A549 (cell line): ENCODE data around the gene LGR4. TPM values are rescaled to one million over a fixed set of nuclear protein-coding genes. Genes with fewer than 3 reads are reported as not detected.
A peak's percentile ranks its signal among the peaks of the same experiment; 100 is the strongest.

Source experiments
- ATAC-seq, 2 experiments: fragments of 200-7000 bp in 1 of 2; fragments of >200 bp in 1 of 2; cut with Nextera tagmentation in 1 of 2; cut with Tn5 transposase in 1 of 2; 3 replicates each; pipeline versions ENCODE4 v1.8.0 to v1.9.1; 2018 to 2020; ENCODE audit warnings: mild to moderate bottlenecking in 1 of 2, moderate library complexity in 1 of 2
- CTCF ChIA-PET: fragments of 300-600 bp; sonication (Branson Sonifier 250); formaldehyde crosslinking; extraction: SDS; loops from one replicate; lab custom pipeline; 2021; ENCODE audit warnings: antibody characterized with exemption, inconsistent platforms; lab: Yijun Ruan, JAX
- POLR2A ChIA-PET: fragments of 350-600 bp; formaldehyde crosslinking; extraction: SDS; loops from one replicate; lab custom pipeline; 2021; ENCODE audit warnings: antibody characterized with exemption, inconsistent platforms; lab: Yijun Ruan, JAX
- DNase-seq, 2 experiments: peaks; one replicate each; pipeline versions ENCODE4 v3.0.0 to v3.0.0-alpha.2; 2011 to 2016; ENCODE audit warnings: low read depth in 1 of 2, low spot score in 1 of 2
- FAIRE-seq: peaks from 2 replicates; lab custom pipeline; 2011; peaks lifted over from hg19 to GRCh38; lab: Jason Lieb, UNC
- H3K27ac ChIP-seq, 2 experiments: fragments of >200 bp; sonication (Bioruptor Twin); formaldehyde crosslinking; 3 replicates each; pipeline ENCODE4 v1.5.1; 2016 to 2017
- H3K4me1 ChIP-seq: fragments of >200 bp; sonication (Bioruptor Twin); formaldehyde crosslinking; 3 replicates; pipeline ENCODE4 v1.6.1; 2016
- H3K4me2 ChIP-seq: fragments of >200 bp; sonication (Bioruptor Twin); formaldehyde crosslinking; 3 replicates; pipeline ENCODE4 v1.6.1; 2016
- H3K4me3 ChIP-seq: fragments of >200 bp; sonication (Bioruptor Twin); formaldehyde crosslinking; 3 replicates; pipeline ENCODE4 v1.5.1; 2016
- H3K9me3 ChIP-seq: fragments of >200 bp; sonication (Bioruptor Twin); formaldehyde crosslinking; 3 replicates; pipeline ENCODE4 v1.6.1; 2016
- BCL3 ChIP-seq: fragments of >200 bp; sonication (Bioruptor Twin); formaldehyde crosslinking; IDR thresholded peaks from 3 replicates; pipeline ENCODE4 v1.6.1; 2016
- CBX2 ChIP-seq: fragments of 200-600 bp; sonication (generic); IDR thresholded peaks from 2 replicates; pipeline ENCODE4 v1.6.1; 2016; ENCODE audit warnings: low read depth, mild to moderate bottlenecking, borderline replicate concordance
- CHD2 ChIP-seq: fragments of 150-350 bp; IDR thresholded peaks from 2 replicates; pipeline ENCODE4 v1.6.1; 2014; ENCODE audit warnings: low read length; ENCODE audit not compliant: partially characterized antibody
- E2F6 ChIP-seq: IDR thresholded peaks from 2 replicates; pipeline ENCODE4 v1.6.1; 2012; ENCODE audit warnings: low read depth, borderline replicate concordance
- EP300 ChIP-seq, 2 experiments: fragments of >200 bp; sonication (Bioruptor Twin); formaldehyde crosslinking; IDR thresholded peaks; 2 replicates in 1 of 2; 3 replicates in 1 of 2; pipeline ENCODE4 v1.6.1; 2016 to 2017
- ESRRA ChIP-seq: fragments of 150-350 bp; IDR thresholded peaks from 2 replicates; pipeline ENCODE4 v1.6.1; 2014; ENCODE audit warnings: mild to moderate bottlenecking, low read length, borderline replicate concordance
- FOSB ChIP-seq: fragments of 250-450 bp; sonication (Bioruptor Pico); IDR thresholded peaks from 2 replicates; pipeline ENCODE4 v1.5.0; 2020; ENCODE audit warnings: mild to moderate bottlenecking, moderate library complexity
- GATA3 ChIP-seq: IDR thresholded peaks from 2 replicates; pipeline ENCODE4 v1.6.1; 2012; ENCODE audit warnings: borderline replicate concordance
- HDAC2 ChIP-seq: fragments of 200-600 bp; sonication (generic); IDR thresholded peaks from 2 replicates; pipeline ENCODE4 v1.6.1; 2016
- HMGXB4 ChIP-seq: fragments of 250-450 bp; sonication (Bioruptor Pico); IDR thresholded peaks from 2 replicates; pipeline ENCODE4 v1.5.0; 2021; ENCODE audit warnings: mild to moderate bottlenecking, moderate library complexity, borderline replicate concordance
- JUN ChIP-seq, 2 experiments: fragments of >200 bp; sonication (Bioruptor Twin); formaldehyde crosslinking; IDR thresholded peaks; 2 replicates in 1 of 2; 3 replicates in 1 of 2; pipeline ENCODE4 v1.6.1; 2016 to 2017
- JUNB ChIP-seq: fragments of >200 bp; sonication (Bioruptor Twin); formaldehyde crosslinking; IDR thresholded peaks from 2 replicates; pipeline ENCODE4 v1.6.1; 2016
- KDM5A ChIP-seq: fragments of 200-600 bp; sonication (generic); IDR thresholded peaks from 2 replicates; pipeline ENCODE4 v1.6.1; 2016; ENCODE audit warnings: antibody characterized with exemption, mild to moderate bottlenecking
- MAX ChIP-seq: IDR thresholded peaks from 2 replicates; pipeline ENCODE4 v1.6.1; 2012
- MAZ ChIP-seq: fragments of 150-350 bp; IDR thresholded peaks from 2 replicates; pipeline ENCODE4 v1.6.1; 2014; ENCODE audit warnings: antibody characterized with exemption, low read depth, low read length, borderline replicate concordance
- NPAS2 ChIP-seq: fragments of 250-450 bp; sonication (Bioruptor Pico); IDR thresholded peaks from 2 replicates; pipeline ENCODE4 v1.8.0; 2022; ENCODE audit warnings: mild to moderate bottlenecking, moderate library complexity, borderline replicate concordance
- PHF8 ChIP-seq: fragments of 200-600 bp; sonication (generic); IDR thresholded peaks from 2 replicates; pipeline ENCODE4 v1.6.1; 2016; ENCODE audit warnings: low read depth, mild to moderate bottlenecking, antibody characterized with exemption, moderate library complexity, borderline replicate concordance
- RAD21 ChIP-seq, 2 experiments: fragments of >200 bp in 1 of 2; sonication (Bioruptor Twin) in 1 of 2; formaldehyde crosslinking in 1 of 2; IDR thresholded peaks in 1 of 2; conservative IDR thresholded peaks in 1 of 2; 2 replicates in 1 of 2; 3 replicates in 1 of 2; pipeline ENCODE4 v1.6.1; 2012 to 2018; ENCODE audit warnings: inconsistent platforms in 1 of 2
- RARB ChIP-seq: fragments of 250-450 bp; sonication (Bioruptor Pico); IDR thresholded peaks from 2 replicates; pipeline ENCODE4 v1.8.0; 2021; ENCODE audit warnings: mild to moderate bottlenecking, moderate library complexity
- RFX5 ChIP-seq: fragments of 450-650 bp; IDR thresholded peaks from 2 replicates; pipeline ENCODE4 v1.7.1; 2014; ENCODE audit warnings: antibody characterized with exemption, mild to moderate bottlenecking, moderate library complexity
- RNF2 ChIP-seq: fragments of 200-600 bp; sonication (generic); IDR thresholded peaks from 2 replicates; pipeline ENCODE4 v1.6.1; 2016; ENCODE audit warnings: low read depth, mild to moderate bottlenecking, antibody characterized with exemption, moderate library complexity, borderline replicate concordance
- SMC3 ChIP-seq: fragments of >200 bp; sonication (Bioruptor Twin); formaldehyde crosslinking; IDR thresholded peaks from 3 replicates; pipeline ENCODE4 v1.6.1; 2018; ENCODE audit warnings: inconsistent platforms
- SREBF2 ChIP-seq: fragments of 450-650 bp; IDR thresholded peaks from 2 replicates; pipeline ENCODE4 v1.6.1; 2014; ENCODE audit warnings: mild to moderate bottlenecking, moderate library complexity
- TFCP2L1 ChIP-seq: fragments of 250-450 bp; sonication (Bioruptor Pico); IDR thresholded peaks from 2 replicates; pipeline ENCODE4 v1.5.0; 2021; ENCODE audit warnings: mild to moderate bottlenecking
- USF2 ChIP-seq: fragments of 450-650 bp; IDR thresholded peaks from 2 replicates; pipeline ENCODE4 v1.6.1; 2014; ENCODE audit warnings: antibody characterized with exemption
- WGBS: methylation state at CpG from one replicate; pipeline ENCODE4 v1.1.6; 2017; ENCODE audit errors: missing lambda C conversion rate; 5-methylcytosine and 5-hydroxymethylcytosine counted together
- polyA plus RNA-seq, 4 experiments: library from polyadenylated mRNA; depleted of rRNA in 3 of 4; stranded (reverse); fragments of >200 nt; fragmentation: RNase III in 1 of 4; extraction: RNeasy Plus Mini Kit Qiagen cat#74134 plus additional on column Dnase treatment in 1 of 4; gene quantifications; 2 replicates in 3 of 4; 3 replicates in 1 of 4; pipeline ENCODE4 v1.2.3, GENCODE V29; 2011 to 2017

LGR4 gene
- polyA plus RNA-seq, 2 of the 4 experiments (the other 2 are of a cell fraction) = 41.2 to 130 TPM

GRCh38 chr11:27477243-27477642, 4.7 kb upstream of the LGR4 start (continued):
- TF ChIP-seq BCL3 (no peak), PHF8 (no peak), SMC3 (no peak), E2F6 (no peak), CBX2 (no peak), JUNB (no peak), EP300 (IDR thresholded peaks at IDR 0.05) (no peak)
- TF ChIP-seq, all 56 proteins: peak for 0

- no peak overlapping the region for H3K4me3 ChIP-seq
- H3K4me2 ChIP-seq = no peak overlapping the region
- ChIA-PET CTCF (interaction anchor here (1.2 to 7.4 kb wide), 4 partner anchors 9 to 292 kb away, joined by 4 to 65 read pairs (median 8); no protein-coding TSS in a partner anchor), POLR2A (no interaction called here)
- H3K9me3 ChIP-seq = no peaks in the 10 kb centered on the region
- TF ChIP-seq TFCP2L1 (CRISPR knock-in tag) = no peak
- no peak for TF ChIP-seq NPAS2
- no peak for TF ChIP-seq HDAC2
- no peak for TF ChIP-seq JUN (IDR thresholded peaks at IDR 0.05)
- no peak for TF ChIP-seq KDM5A
- no peak for TF ChIP-seq RARB
- TF ChIP-seq SREBF2 = no peak
- no peak for FAIRE-seq
- ATAC-seq = no peak
- H3K4me1 ChIP-seq = 0 out of 3 replicates have a peak, but pooled peaks cover 5% of the 10 kb centered on the region
- no peak for DNase-seq
- 87% methylated on average over 5 of the region's 5 CpGs for WGBS
- no peak overlapping the region for H3K27ac ChIP-seq
Measured at GRCh38 chr11:27475622-27476021, 3.0 kb upstream of the LGR4 start.

- Histone ChIP-seq H3K4me2 (peak overlapping the region; percentile 79), H3K4me3 (peak overlapping the region; percentile 89), H3K27ac (peak overlapping the region; percentile 94 to 98), H3K9me3 (no peaks in the 10 kb centered on the region), H3K4me1 (peaks cover 11% of the 10 kb centered on the region; the same call in 2 of the 3 replicates)
- TF ChIP-seq MAX (no peak), HMGXB4 (no peak), EP300 (IDR thresholded peaks at IDR 0.05) (no peak), GATA3 (no peak), FOSB (CRISPR knock-in tag) (no peak), USF2 (no peak), RFX5 (no peak), RAD21 (conservative IDR thresholded peaks at IDR 0.05 in 1 of 2, IDR thresholded peaks at IDR 0.05 in 1 of 2) (no peak), MAZ (no peak), RNF2 (no peak), ESRRA (no peak), CHD2 (no peak)
- 4% methylated on average over 8 of the region's 9 CpGs for WGBS
- CTCF ChIA-PET = interaction anchor here (0.6 to 7.4 kb wide), 8 partner anchors 12 to 290 kb away, joined by 3 to 65 read pairs (median 3); no protein-coding TSS in a partner anchor
- DNase-seq (no peak), FAIRE-seq (no peak), ATAC-seq (peak; percentile 4 to 17; a peak in 3 of 6 replicates)
- POLR2A ChIA-PET = interaction anchor here (0.6 to 1.8 kb wide), 12 partner anchors 9 to 302 kb away, joined by 3 to 14 read pairs (median 4); partner anchors contain the start of gene CCDC34
Measured at GRCh38 chr11:27473017-27473406, 422 bp upstream of the LGR4 start.
